ENCODE results near the gene CD82. TPM values are rescaled to one million over a fixed set of nuclear protein-coding genes. Genes with fewer than 3 reads are reported as not detected.

The CD82 gene
- total and polyA plus RNA-seq, 2 of the 8 experiments (the other 6 are each of a cell fraction or from before 2014, with no cell fraction given), result 7.9 to 10.3 TPM

DNA sequence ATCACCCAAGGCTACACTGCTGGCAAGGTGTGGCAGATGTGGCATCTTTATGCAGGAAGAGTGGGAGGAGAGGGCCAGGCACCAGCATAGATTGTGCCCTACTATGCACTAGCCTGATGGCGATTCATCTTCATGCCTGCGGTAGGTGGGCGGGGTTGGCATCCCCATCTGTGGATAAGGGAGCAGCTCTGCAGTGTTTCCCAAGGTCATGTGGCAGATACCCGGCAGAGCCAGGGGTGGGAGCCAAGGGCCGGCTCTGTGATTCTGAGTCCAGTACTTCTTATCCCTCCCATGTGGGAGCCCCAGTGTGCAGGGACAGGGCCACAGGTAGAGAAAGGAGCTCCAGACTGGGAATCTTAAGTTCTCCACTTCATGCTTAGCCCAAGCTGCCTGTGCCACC, 20.0 kb downstream of the CD82 start (continued):
- TF ChIP-seq POLR2A (IDR thresholded peaks at IDR 0.05; ENCODE audit: control extremely low read depth in 1 of 2, low read depth in 2 of 2, low read length in 2 of 2), result no peak
- no peak for TF ChIP-seq CHD2 (IDR thresholded peaks at IDR 0.05; ENCODE audit: low read length)
- no peak for TF ChIP-seq CBX5 (IDR thresholded peaks at IDR 0.05; ENCODE audit: low read depth, low read length)
